NCI-H69 (cell line): ENCODE results near the gene GPR160.

ENCODE experiments used
- DNase-seq: peaks from one replicate; lab custom pipeline; 2025; lab: John Stamatoyannopoulos, UW

Gene GPR160

DNA sequence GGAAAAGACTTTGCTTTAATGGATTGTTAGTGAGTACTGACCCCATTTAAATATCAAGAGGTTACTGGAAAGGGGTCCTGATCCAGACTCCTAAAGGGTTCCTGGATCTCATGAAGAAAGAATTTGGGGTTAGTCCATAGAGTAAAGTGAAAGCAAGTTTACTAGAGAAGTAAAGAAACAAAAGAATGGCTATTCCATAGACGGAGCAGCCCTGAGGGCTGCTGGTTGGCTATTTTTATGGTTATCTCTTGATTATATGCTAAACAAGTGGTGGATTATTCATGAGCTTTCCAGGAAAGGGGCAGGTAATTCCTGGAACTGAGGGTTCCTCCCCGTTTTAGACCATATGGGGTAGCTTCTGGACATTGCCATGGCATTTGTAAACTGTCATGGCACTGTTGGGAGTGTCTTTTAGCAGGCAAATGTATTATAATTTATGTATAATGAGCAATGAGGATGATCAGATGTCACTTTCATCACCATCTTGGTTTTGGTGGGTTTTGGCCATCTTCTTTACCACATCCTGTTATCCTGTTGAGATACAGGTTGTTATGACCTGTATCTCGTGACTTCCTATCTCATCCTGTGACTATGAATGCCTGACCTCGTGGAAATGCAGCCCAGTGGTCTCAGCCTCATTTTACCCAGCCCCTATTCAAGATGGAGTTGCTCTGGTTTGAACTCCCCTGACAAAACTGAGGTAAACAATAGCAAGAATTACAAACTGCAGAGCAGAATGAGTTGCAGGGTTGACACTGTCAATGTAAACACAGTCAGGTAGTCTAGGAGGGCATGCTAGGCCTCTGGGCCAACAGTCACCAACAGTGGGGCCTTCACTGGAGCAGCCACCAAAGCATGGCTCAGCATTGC is 10.3 kb upstream of the GPR160 start:
- DNase-seq = no peak

DNA sequence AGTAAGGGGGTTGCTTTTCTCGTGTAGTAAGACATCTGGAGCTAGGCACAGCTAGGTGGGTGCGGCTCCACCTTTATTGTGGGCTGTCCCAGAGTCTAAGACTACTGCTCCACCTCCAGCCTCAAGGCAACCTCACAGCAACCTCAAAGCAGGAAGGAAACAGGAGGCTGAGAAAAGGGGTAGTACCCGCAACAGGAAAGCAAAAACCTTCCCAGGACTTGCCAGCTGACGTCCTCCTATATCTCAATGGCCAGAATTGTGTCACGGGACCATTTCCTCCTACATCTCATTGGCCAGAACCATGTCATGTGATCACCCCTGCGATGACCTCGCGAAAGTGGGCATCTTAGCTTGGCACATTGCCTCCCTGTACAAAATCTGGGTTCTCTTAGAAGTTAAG is 4.3 kb upstream of the GPR160 start:
- DNase-seq = peak; percentile 11

DNA sequence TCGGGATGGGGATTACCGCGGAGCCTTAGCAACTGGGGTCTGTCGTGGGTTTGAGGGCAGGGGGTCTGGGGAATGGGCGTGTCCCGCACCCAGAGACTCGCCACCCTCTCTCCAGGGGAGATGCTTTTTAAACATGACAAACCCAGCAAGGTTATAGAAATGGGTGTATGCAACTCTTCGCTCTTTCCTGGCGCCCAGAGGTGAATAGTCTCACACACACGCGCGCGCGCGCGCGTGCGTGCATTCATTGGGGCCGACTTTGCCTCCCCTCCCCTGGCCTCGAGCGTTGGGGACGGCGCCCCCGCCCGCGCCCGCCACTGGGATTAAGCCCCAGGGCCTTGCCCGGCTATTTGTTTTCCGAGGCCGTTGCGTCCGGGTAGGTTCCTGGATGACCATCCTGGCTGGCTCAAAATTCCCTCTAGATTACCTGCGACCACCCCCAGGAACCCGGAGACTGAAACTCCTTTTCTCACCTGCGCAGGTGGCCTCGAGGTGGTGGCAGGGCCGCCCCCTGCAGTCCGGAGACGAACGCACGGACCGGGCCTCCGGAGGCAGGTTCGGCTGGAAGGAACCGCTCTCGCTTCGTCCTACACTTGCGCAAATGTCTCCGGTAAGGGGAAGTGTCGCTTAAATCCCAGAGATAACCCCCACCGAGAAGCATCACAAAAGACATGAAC is 777 bp downstream of the GPR160 start:
- DNase-seq = peak; percentile 78

DNA sequence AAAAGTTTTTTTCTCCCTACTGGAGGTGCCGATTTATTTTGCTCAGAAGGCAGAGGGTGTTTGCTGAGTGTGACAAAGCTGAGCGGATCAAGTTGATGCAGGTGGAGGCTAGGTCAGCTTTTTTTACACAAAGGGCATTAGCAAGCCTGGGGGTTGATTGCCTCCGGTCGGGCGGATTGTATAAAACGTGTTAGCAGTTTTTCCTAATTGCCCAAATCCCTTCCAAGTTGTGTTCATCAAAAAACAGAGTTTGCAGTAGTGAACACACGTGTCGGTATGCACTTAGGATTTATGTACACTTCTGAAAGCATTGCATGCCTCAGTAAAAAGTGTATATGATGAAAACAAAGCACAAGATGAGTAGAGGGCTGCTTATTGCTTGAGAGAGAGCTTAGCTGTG is 2.6 kb downstream of the GPR160 start:
- DNase-seq = peak; percentile 43

DNA sequence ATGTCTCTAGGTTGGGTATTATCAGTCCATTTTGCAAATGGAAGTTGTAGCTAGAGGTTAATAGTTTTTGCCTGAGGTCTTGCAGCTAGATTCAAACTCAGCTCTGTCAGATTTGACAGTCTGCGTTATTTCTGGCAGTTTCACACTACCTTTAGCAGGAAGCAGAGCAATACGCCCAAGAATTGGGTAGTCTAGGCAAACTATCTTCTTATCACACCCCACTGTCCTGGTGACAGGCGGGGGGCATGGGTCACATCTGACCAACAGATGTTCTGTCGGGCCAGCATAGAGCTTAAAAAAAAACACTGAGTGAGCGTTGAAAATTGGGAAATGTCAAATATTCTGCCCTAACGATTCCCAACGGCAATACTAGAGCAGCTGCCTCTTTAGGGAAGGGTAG is 5.7 kb downstream of the GPR160 start:
- DNase-seq = no peak

DNA sequence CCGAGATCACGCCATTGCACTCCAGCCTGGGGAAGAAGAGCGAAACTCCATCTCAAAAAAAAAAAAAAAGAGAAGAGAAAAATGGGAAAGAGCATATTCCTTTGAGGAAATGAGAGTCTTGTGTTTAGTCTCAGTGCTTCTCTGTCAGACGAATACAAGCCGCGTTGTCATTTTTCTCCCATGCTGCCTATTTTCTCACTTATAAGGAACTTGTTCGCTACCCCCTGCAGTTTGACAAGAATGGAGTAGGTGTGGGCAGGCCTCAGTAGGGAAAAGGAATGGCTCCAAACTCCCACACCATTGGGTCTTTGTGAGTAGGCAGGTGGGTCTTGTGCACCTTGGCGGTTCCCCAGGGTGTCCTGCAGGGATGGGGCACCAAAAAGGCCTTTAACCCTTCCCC is 6.5 kb downstream of the GPR160 start:
- no peak for DNase-seq

DNA sequence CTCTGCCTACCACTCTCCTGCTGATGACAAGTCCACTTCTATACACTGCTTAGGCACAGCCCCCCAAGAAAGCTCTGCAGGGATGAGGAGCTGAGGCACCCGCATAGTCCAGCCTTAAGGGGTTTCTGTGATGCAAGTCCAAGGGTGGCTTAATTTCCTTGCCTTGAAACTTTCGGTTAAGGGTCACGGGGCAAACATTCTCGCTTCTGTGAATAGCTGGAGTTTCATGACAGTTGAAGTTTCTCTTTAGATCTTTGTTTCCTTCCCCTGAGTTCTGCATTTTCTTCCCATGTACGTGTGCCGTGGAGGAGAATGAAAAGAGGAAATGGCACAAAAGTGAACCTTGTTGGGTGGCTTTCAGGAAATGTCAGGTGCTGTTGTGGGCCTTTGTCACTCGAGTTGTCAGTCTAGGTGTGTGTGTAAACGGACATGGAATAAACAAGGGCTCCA is 7.0 kb downstream of the GPR160 start:
- no peak for DNase-seq

DNA sequence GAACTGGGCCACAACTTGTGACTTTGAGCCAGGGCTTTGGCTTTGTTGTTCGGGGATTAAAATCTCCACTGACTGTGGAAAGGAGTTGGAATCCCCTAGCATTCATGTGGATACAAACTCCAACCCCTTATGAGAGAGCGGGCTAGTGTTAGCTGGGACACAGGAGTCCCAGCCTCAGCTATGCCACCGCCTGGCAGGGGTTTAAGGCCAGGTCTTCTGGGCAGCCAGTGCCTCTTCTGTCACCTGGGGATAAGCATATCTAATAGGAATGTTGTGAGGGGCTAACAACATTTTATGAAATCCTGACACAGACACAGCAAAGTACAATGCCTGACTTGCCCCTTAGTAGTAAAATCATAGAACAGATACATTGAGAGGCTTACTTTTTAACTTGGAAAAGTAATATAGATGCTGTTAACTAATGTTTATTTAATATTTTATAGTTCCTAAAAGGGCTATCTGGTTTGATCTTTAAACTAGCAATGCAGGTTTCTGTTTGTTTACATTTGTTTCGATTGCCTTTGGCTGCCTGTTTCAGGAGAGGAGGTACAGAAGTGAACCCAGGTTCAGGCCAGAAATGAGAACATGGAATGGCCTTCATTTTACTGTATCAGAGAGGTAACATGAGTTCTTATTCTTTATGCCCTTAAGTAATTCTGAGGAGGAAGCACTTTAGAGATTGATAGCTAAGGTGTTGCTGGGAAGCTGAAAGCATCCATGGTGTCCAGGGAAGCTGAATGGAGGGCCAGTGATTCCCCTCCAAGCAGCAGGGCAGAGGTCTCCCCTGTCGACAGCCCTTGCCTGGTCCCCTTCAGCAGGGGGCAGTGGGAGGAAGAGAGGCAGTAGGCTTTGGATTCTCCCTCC is 8.7 kb downstream of the GPR160 start:
- no peak for DNase-seq

DNA sequence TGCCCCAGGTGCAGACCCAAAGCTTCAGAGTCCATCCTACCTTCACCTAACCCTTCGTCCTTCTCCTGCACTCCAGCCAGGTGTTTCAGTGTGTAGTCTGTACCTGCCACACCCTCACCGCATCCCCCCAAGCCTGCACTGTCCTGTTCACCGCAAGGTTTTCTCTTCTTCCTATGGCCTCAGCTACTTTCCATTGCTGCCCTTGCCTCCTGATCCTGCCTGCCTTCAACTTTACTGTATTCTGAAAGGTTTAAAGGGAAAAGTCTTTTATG is 9.3 kb downstream of the GPR160 start:
- no peak for DNase-seq

DNA sequence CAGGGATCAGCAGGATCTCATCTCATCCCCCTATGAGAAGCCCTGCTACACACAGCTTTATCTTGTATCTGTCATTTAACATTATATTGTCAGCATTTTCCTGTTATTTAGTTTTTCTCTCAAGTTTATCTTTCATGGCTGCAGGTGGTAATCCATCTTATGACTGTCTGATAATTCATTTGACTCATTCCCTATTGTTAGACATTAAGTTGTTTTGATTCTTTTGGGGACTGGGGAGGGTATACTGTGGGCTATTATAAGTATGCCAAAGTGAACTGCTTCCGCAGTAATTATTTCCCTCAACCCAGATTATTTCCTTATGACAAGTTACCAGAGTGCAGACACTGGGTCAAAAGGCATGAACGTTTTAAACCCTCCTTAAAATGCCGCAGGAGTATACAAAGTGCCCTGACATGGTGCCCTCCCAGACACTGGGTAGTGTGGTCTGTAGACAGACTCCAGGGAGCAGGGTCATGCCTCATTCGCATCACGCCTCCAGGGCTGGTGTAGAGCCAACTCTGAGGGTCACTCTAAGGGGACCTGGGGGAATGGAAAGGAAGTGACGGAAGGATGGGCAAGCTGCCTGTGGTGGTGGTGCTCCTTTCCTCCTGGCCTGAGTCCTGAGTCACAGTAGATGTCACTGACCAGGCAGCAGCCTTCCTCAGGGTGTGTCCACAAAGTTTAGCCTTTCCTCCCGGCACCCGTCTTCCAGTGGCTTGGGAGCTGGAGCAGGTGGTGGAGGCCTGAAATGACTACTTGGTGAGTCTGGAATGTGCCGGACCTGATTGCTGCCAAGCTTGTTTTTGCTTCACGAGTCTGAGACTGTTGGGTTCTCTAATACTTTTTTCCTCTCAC is 11.6 kb downstream of the GPR160 start:
- peak; percentile 14 for DNase-seq

DNA sequence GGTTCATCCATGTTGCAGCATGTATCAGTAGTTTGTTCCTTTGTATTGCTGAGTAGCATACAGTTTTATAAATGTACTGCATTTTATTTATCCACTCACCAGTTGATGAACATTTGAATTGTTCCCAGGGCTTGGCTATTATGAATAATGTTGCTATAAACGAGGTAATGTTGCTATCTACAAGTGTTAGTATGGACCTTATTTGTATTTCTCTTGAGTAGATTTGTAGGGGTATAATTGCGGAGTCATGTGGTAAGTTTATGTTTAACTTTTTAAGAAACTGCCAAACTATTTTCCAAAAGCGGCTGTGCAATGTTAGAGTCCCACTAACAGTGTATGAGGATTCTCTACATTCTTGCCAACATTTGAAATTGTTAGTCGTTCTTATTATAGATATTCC is 13.0 kb downstream of the GPR160 start:
- no peak for DNase-seq

DNA sequence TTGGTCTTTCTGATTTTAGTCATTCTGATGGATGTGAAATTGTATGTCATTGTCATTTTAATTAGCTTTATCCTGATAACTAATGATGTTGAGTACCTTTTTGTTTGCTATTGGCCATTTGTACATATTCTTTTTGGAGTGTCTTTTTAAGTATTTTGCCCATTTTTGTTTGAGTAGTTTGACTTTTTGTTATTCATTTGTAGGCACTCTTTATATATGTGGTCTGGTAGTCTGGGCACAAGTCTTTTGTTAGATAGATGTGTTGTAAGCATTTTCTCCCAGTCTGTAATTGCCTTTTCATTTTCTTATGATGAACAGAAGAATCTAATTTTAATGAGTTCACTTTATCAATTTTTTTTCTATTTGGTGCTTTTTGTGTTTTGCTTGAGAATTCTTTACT is 14.6 kb downstream of the GPR160 start:
- DNase-seq = no peak

DNA sequence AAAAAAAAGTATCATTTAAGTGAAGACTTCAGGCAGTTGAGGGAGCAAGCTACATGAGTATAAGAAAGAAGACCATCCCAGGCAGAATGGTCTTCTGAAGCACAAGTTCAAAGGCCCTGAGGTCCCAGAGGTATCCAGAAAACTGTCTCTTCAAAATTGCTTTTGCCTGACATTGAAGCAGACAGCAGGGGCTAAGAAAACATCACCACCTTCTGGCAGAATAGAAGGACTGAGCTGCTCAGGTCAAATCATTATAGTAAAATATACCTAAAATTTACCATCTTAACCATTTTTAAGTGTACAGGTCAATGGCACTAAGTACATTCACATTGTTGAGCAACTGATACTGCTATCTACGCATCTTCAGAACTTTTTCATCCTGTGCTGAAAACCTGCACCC is 16.4 kb downstream of the GPR160 start:
- DNase-seq = peak; percentile 56

DNA sequence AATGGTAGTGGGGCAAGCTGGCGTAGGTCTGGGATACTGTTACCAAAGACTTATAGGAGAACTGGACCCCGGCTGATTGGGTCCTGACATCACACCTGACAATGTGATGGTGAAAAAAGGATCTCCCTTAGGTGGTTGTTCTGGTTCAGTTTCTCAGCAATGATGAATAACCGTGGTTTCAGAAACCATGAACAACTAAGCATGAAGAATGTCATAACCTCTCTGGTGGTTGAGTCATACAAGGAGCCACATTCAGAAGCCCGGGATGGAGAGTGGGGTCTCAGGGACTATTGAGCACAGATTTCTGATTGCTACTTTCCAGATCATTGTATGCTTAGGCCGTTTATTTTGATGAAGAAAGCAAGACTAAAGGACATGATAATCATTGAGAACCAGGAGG is 17.4 kb downstream of the GPR160 start:
- DNase-seq = peak; percentile 28

DNA sequence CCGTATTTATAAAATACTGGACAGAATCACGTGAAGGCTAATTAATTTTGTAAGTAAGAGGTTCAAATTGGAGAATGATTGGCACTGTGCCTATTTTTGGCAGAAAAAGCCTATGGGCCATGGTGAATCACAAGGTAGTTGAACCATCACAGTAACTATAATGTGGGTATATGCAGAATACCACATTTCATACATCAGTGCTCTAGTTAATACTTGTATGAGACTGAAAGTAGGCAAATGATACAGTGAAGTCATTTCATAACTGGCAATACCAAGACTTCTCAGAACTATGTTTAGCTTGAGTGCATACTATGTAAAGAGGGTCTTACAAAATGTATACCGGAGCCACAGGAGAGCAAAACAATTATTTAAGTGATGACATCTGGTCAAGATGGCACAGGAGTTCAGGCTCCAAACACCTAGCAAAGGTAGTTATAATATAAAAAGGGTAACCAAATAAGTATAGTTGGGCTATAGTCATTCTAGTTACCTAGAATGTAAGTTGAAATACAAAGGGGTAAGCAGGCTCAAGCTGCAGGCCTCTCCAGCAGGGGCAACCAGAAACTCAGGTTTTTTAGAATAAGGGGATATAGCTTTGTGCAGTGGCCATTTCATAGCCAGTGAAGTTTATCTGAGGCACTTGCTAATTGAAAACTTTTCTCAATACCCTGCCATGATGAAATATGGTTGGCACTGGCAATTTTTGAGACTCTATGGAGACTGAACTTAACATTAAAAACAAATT is 19.1 kb downstream of the GPR160 start:
- DNase-seq = no peak

DNA sequence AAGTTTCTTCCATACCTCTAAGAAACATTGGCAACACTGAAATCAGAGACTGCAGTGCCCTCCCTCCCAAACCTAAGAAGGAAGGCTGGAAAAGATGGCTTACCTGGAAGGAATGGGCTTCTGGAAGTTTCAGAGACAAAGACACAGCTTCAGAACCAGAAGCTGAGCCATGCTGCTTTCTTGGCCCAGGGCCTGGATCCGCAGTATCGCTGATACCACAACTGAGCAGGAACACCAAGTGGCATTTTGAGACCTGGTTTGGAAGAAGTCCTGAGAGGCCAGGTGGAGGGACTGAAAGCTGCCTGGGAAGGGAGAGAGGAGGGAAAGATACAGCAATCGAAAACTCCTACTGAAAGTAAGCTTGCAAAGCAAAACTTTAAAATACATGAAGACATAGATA is 19.8 kb downstream of the GPR160 start:
- no peak for DNase-seq

DNA sequence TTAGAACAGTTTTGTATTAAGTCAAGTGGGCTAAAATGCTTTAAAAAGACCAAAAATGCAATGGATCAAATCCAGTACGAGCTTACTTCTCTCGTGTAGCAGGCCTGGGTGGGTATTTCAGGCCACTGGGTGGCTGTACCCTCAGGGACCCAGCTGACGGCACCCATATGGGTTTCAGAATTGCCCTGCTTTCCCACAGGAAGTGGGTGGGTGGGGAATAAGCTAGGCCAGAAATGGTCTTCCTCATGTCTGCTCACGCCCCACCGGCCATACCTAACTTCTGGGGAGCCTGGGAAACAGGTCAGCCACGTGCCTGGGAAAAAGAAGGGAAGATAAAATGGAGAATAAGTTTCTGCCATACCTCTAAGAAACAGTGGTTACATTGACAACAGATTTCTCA is 20.3 kb downstream of the GPR160 start:
- no peak for DNase-seq

DNA sequence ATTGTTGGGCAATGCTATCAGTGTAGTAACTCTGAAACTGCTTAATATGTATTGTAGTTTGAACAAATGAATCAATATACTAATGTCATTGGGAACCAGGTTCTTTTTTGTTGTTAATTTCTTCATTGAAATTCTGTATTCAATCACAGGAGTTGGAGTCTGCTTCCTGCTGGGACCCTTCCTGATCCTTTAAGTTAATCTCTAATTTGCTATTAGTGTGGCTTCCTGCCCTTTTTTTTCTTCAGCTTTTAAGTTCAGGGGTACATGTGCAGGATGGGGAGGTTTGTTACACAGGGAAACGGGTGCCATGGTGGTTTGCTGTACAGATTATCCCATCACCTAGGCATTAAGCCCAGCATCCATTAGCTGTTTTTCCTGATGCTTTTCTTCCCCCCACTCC is 21.7 kb downstream of the GPR160 start:
- no peak for DNase-seq

DNA sequence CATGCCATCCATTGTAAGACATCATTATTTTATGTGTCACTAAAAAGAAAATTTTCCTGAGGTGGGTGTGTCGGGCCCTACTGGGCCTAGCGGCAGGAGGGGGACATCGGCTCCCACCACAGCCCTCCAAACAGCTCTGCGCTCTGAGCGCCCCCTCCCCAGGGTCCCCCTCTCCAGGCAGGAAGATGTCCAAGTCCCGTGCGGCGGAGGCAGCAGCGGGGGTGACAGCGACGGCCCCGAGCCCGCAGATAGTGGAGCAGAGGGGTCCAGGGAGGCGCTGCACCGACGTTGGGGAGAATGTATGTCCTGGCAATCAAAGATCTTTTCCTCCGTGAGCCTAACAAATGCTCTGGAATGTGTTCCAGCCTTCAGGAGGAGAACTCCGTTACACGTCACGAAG is 24.3 kb downstream of the GPR160 start:
- no peak for DNase-seq

DNA sequence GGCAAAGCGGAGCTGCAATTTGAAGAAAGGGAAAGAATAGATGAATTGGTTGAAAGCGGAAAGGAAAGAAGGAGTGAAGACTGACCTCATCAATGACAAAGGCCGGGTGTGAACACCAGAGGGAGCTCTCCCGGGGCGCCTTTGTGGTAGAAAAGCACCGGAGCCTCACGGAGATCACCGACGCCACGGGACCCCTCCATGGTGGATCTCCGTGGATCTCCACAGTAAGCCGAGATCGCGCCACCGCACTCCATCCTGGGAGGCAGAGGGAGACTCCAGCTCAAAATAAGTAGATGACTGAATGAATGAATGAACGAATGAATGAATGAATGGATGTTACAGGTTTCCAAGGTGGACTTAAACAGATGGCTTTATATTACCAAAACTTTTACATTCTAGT is 25.0 kb downstream of the GPR160 start:
- peak; percentile 18 for DNase-seq

DNA sequence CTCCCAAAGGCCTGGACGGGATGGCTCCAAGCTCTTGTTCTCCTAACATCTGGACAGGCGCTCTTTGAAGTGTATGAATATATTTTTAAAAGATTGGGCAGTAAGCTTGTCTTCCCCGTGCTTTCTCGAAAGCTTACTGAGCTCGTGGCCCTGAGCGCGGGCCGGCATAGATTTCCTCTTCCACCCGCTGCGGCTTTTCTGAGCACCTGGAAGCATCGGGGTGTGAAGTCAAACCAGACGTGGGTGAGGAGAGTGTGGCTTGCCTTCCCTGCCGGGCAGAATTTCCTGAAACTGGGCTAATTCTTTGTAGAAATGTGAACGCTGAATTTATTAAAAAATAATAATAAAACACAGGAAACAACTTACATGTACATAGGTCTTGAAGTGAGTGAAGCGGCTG is 25.9 kb downstream of the GPR160 start:
- DNase-seq = no peak
